Dedifferentiated amniotic fluid mesenchymal stem cell (primary cell): ENCODE results near the gene BCL2L11.
A peak's percentile ranks its signal among the peaks of the same experiment; 100 is the strongest.
"Not testable (repeated sequence)": the region's sequence is repeated elsewhere in the genome, so short reads cannot be mapped to it uniquely, and the experiment has no call there.

Experiments used
- DNase-seq: peaks from one replicate; pipeline ENCODE4 v3.0.0-alpha.2; 2016; ENCODE audit errors: extremely low spot score

Gene BCL2L11

DNA sequence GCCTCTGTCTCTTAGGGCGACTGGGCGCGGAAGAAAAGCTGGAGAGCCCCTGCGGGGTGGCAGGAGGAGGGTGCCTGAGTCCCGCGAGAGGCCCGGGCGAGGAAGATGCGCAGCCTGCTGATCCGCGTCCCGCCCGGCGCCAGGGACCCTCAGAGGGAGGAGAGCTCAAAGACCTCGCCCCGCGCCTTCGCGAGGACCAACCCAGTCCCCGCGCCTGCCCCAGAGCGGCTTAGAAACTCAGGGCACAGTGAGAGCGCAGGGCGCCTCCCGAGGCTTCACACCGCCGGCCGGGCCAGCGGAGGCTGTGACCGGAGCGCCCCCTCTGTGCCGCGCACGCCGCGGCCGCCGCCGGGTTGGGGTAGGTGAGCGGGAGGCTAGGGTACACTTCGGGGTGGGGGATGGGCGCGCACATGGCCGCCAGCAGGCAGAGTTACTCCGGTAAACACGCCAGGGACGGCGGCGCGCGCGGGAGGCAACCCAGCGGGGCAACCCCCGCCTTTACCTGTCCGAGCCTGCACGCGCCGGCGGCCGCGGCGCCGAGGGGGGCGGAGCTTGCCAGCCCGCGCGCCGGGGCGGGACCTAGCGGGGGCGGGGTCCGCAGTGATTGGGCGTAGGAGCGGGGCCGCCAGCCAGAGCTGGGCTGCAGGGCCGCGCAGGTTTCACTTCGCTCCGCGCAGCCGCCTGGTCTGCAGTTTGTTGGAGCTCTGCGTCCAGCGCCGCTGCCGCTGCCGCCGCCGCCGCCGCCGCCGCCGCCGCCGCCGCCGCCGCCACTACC lies at the start of gene BCL2L11:
Gene BCL2L11, plus strand, starts transcription at position 662 of the 775 bp plus-strand sequence. CDS start 2,832 bp downstream, outside the sequence.
- peak; percentile 78 for DNase-seq

DNA sequence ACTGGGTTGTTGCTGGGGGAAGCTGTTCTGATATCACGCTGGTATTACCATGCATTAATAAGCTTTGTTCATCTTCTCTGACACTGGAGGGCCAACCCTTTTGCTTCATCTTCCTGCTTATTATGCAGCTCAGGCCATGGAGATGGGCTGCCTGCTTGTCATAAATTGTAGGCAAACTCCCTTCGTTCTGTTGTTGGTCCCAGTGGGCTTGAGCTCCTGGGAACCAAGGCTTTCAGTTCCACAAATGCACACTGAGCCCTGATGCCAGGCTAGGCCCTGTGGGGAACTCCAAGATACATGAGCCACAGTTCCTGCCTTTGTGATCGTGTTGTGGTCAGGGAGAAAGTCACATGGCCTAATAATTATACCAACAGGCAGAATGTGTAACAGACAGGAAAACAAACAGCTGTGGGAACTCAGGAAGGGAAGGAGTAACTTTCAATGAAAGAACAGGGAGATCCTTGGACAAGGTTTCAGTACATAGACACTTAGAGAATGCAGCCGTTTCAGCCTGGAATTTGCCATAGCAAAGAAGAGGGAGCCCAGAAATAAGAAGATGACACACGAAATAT lies 49.0 kb upstream of the BCL2L11 start:
- peak; percentile 64 for DNase-seq

DNA sequence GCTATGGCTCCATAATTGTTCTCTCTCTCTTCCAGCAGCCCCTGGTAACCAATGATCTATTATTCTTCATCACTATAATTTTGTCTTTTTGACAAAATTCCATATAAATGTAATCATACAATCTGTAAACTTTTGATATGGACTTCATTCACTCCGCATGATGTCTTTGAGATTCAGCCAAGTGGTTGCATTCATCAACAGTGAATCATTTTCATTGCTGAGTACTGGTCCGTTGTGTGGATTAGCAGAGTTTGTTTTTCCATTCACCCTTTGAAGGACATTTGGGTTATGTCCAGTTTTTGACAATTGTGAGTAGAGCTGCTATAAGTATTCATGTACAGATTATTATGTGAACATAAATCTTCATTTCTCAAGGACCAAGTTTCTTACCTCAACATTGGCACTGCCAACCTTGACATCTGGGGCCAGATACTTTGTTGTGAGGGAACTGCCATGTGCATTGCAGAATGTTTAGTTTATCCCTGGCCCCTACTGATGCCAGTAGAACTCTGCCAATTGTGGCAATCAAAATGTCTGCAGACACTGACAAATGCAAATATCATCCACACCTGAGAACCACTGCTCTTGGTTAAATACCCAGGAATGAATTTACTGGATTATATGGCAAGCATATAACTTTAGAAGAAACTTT lies 48.4 kb upstream of the BCL2L11 start:
- peak; percentile 70 for DNase-seq

DNA sequence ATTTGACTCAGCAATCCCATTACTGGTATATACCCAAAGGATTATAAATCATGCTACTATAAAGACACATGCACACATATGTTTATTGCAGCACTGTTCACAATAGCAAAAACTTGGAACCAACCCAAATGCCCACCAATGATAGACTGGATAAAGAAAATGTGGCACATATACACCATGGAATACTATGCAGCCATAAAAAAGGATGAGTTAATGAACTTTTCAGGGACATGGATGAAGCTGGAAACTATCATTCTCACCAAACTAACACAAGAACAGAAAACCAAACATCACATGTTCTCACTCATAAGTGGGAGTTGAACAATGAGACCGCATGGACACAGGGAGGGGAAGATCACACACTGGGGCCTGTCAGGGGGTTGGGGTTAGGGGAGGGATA lies 38.1 kb upstream of the BCL2L11 start:
- DNase-seq: not testable (repeated sequence)

DNA sequence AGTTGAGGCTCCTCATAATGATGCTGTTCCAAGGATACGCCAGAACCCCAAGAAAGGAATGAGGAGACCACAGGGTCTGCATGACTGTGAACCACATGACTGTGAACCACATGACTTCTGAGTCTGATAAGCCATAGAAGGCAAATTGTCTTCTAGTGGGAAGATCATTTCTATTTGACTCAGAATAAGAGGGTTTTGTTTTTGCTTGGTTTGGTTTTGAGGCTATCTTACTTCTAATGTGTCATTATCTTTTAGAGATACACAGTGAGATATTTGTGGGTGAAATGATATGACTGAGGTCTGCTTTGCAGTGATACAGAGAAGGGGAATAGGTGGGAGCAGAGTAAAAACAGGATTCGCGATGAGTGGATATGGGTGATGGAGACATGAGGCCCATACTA lies 28.9 kb upstream of the BCL2L11 start:
- DNase-seq: no peak

GRCh38 chr2:111094691-111095090 lies 26.0 kb upstream of the BCL2L11 start:
- no peak for DNase-seq

GRCh38 chr2:111095434-111095833 lies 25.3 kb upstream of the BCL2L11 start:
- no peak for DNase-seq

- no peak for DNase-seq
Observed at GRCh38 chr2:111099402-111099801, 21.3 kb upstream of the BCL2L11 start.

GRCh38 chr2:111100087-111100764 lies 20.5 kb upstream of the BCL2L11 start:
- DNase-seq: no peak

DNA sequence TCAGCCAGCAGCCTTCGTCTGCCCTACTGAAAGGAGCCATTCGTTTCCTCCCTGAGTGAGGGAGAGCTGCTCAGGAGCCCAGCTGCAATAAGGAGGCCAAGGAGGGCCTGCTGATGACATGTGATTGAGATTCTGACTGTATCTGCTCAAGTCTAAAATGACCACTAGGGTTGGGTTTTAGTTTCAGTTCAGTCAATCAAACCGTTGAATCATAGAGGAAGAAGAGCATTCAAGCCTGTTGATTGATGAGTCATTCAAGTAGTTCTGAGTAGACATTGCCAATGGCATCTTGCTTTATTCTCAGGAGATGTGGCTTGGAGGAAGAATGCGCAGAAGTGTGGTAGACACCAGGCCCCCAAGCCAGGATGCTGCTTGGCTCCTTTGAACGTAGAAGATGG lies 19.9 kb upstream of the BCL2L11 start:
- no peak for DNase-seq

DNA sequence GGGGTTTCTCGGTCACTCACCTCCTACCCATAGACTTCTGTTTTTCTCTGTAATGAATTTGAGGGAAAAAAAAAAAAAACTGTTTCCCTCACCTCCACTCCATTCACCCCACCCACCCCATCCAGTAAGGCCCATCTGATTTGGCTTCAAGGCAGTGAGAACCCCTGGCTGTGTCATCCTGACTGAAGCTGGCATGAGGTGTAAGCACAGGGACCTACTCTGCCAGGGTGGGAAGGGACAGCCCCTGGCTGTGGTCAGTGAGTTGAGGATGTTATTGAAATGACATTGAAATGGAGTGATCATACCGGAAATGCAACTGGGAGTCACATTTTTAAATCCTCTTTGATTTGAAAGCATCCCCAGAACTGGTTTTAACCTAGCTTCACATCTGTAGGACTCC lies 19.1 kb upstream of the BCL2L11 start:
- DNase-seq: no peak

DNA sequence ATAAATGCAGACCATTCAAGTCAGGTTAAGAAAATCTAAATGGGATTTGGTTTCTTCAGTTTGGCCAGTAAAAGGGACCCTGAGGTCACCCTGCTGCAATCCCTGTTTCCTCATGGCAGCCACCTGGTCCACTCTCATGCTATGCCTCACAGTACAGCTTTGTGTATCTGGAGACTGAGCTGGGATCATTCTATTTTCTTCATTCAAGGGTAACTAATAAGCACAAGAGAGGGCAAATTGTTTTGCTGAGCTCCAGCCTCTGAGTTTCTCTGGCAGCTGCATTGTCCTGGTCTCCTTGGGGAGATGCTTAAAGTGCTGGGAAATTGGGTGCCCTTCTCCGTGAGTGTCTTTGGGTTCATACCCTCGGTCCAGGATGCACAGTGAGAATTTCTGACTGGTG lies 18.5 kb upstream of the BCL2L11 start:
- no peak for DNase-seq

DNA sequence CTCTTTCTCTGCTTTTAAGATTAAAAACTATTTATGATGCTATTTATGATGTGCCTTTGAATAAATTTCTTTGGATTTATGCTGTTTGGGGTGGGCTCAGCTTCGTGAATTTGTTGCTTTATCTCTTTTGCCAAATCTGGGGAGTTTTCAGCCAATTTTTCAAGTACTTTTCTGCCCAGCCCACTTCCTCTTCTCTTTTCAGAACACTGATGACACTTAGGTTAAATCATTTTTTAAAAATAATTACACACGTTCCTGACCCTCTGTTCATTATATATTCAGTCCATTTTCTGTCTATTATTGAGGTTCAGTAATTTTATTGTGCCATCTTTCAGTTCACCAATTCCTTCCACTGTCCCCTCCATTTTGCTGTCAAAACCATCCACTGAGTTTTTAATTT lies 14.8 kb upstream of the BCL2L11 start:
- no peak for DNase-seq

- no peak for DNase-seq
Observed at GRCh38 chr2:111106706-111107105, 14.0 kb upstream of the BCL2L11 start.

GRCh38 chr2:111108745-111109271 lies 11.9 kb upstream of the BCL2L11 start:
- no peak for DNase-seq

DNA sequence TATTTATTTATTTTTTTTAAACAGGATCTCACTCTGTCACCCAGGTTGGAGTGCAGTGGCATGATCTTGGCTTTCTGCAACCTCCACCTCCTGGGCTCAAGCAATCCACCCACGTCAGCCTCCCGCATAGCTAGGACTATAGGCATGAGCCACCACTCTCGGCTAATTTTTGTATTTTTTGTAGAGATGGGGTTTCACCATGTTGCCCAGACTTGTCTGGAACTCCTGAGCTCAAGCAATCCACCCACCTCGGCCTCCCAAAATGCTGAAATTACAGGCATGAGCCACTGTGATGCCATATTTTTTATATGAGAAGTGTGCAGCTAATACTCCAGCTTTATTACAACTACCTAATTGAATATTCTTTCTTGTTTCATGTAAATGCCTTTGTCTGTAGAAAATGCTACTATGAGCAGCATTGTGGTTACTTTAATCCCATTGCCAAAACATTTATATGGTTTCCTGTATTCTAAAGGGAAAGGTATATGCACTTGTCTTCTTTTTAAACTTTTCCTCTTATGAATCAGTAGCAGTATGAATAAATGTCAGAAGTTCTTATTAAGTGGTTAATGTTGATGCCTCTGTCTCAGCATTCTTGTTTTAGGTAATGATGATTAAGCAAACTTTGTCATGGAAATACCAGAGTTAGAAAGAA lies 9.5 kb upstream of the BCL2L11 start:
- no peak for DNase-seq

- no peak for DNase-seq
Observed at GRCh38 chr2:111113838-111114237, 6.9 kb upstream of the BCL2L11 start.

DNA sequence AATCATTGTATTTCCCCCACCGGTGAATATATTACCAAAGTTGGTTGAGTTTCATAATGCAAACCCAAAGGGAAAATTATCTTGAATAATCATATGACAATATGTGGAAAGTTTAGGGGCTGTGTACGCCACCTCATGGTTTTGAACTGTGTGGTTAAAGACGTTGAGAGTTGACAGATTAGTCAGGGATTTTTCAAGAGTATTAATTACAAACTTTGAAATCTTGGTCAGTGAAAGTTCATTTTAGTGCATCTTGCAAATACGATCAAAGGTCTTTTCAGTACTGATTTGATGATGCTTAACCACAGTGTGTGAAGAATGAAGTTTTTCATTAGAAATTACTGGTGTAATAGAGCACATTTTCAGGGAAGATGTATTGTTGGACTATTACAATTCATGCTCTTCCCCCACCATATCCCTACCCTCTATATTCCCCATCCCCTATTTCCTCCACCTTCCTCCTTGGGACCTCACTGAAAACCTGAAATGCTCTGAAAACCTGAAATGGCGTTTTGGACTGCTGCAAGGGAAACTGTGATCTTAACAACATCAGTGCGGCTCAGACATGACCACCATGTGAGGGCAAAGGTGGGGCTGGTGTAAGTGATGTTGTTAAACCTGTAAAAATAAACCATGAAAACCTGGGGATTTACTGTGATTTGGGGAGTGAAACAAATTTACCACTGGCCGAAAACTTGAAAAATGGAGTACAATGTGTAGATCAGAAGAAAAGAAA lies 4.5 kb upstream of the BCL2L11 start:
- DNase-seq: no peak

GRCh38 chr2:111116843-111117597 lies 3.7 kb upstream of the BCL2L11 start:
- peak; percentile 65 for DNase-seq
